ENCODE data around the gene LRRC37A3.
"Not testable (repeated sequence)": the region's sequence is repeated elsewhere in the genome, so short reads cannot be mapped to it uniquely, and the experiment has no call there.

The LRRC37A3 gene

GRCh38 chr17:64927444-64927843 lies 8.2 kb upstream of the LRRC37A3 start:
- H3K4me1 ChIP-seq; H3K27ac ChIP-seq; H3K27me3 ChIP-seq; H3K9me3 ChIP-seq; H3K36me3 ChIP-seq; DNase-seq; intact Hi-C loops (cut with DNase I; ENCODE audit: low total_unique reads); H3K4me3 ChIP-seq: not testable (repeated sequence)
- peak; percentile 61 to 82 for TF ChIP-seq CTCF (IDR thresholded peaks at IDR 0.05)

- H3K4me1 ChIP-seq; H3K36me3 ChIP-seq; DNase-seq; intact Hi-C loops (cut with DNase I; ENCODE audit: low total_unique reads); H3K9me3 ChIP-seq; H3K4me3 ChIP-seq; H3K27ac ChIP-seq; H3K27me3 ChIP-seq: not testable (repeated sequence)
These were observed 7.2 kb upstream of the LRRC37A3 start for GRCh38 chr17:64926430-64926829.

DNA sequence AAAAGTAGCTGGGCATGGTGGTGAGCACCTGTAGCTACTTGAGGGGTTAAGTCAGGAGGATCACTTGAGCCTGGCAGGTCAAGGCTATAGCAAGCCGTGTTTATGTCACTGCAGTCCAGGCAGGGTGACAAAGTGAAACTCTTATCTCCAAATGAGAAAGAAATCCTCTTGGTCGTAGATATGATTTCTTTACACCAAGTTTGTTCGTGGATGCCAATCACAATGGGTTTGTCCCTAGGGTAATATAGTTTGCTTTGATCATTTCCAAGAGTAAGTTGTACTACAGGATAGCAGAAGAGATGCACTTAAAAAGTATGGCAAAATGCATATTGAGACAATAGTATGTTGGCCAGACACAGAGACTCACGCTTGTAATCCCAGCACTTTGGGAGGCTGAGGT lies 6.0 kb upstream of the LRRC37A3 start:
- H3K36me3 ChIP-seq; intact Hi-C loops (cut with DNase I; ENCODE audit: low total_unique reads); H3K4me1 ChIP-seq; H3K27me3 ChIP-seq; H3K4me3 ChIP-seq; H3K27ac ChIP-seq; DNase-seq; H3K9me3 ChIP-seq: not testable (repeated sequence)

DNA sequence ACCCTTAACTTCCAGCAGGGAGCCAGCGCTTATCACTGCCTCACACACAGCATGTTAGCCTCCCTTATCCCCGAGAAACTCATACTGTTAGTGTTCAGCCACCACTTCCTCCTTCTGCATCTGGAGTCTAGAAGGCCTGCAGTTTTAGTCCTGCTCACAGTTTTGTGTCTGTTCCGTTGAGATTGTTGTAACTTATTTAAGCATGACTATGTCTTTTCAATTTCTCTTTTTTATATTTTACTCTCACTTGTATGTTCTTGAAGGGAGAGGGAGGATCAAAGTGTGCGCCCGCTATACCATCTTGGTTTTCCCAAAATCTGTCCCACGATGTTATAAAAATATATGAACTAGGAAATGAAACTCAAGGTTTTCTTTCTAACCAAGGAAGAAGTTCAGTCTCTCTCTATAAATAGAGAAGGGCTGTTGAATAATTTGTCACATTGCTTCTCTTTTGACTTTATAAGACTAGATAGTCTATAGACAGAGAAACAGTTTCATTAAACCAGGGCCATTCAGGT lies 3.8 kb upstream of the LRRC37A3 start:
- H3K36me3 ChIP-seq; H3K4me1 ChIP-seq; DNase-seq; H3K9me3 ChIP-seq; intact Hi-C loops (cut with DNase I; ENCODE audit: low total_unique reads); H3K27ac ChIP-seq; H3K27me3 ChIP-seq; H3K4me3 ChIP-seq: not testable (repeated sequence)

- intact Hi-C loops (cut with DNase I; ENCODE audit: low total_unique reads): no loop called here
- no peak for TF ChIP-seq CTCF (IDR thresholded peaks at IDR 0.05)
- no peak overlapping the region for H3K4me3 ChIP-seq
- peak overlapping the region in 1 of 2 donors; percentile 86 for H3K27ac ChIP-seq
- no peak for DNase-seq
- H3K36me3 ChIP-seq: no peaks in the 10 kb centered on the region
- H3K27me3 ChIP-seq: no peaks in the 10 kb centered on the region
- H3K9me3 ChIP-seq: no peaks in the 10 kb centered on the region
- peaks cover 0 to 7% (median 4%) of the 10 kb centered on the region in 4 donors for H3K4me1 ChIP-seq
These were observed 1.3 kb upstream of the LRRC37A3 start for GRCh38 chr17:64920419-64921172.

DNA sequence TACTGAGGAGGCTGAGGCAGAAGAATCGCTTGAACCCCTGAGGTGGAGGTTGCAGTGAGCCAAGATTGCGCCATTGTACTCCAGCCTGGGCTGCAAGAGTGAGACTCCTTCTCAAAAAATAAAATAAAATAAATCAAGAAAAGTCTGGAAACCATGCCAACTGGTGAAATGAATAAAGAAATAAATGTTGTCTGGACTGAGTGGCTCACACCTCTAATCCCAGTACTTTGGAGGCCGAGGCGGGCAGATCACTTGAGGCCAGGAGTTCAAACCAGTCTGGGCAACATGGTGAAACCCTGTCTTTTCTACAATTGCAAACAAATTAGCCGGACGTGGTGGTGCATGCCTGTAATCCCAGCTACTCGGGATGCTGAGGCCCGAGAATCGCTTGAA lies 744 bp upstream of the LRRC37A3 start:
- DNase-seq: no peak
- no peaks in the 10 kb centered on the region for H3K9me3 ChIP-seq
- TF ChIP-seq CTCF (IDR thresholded peaks at IDR 0.05): no peak
- H3K36me3 ChIP-seq: no peaks in the 10 kb centered on the region
- intact Hi-C loops (cut with DNase I; ENCODE audit: low total_unique reads): no loop called here
- H3K4me3 ChIP-seq: peak overlapping the region; percentile 58 to 85
- H3K4me1 ChIP-seq: peaks cover 0 to 7% (median 4%) of the 10 kb centered on the region in 4 donors
- peak overlapping the region; percentile 83 to 86 for H3K27ac ChIP-seq
- no peaks in the 10 kb centered on the region for H3K27me3 ChIP-seq

GRCh38 chr17:64918842-64919288 lies 413 bp downstream of the LRRC37A3 start:
- H3K36me3 ChIP-seq; intact Hi-C loops (cut with DNase I; ENCODE audit: low total_unique reads): not testable (repeated sequence)
- peak in 1 of 2 donors; percentile 74 for DNase-seq

GRCh38 chr17:64917540-64917939 lies 1.7 kb downstream of the LRRC37A3 start:
- H3K9me3 ChIP-seq; H3K4me3 ChIP-seq; intact Hi-C loops (cut with DNase I; ENCODE audit: low total_unique reads); H3K36me3 ChIP-seq; H3K27ac ChIP-seq; H3K27me3 ChIP-seq; DNase-seq; H3K4me1 ChIP-seq: not testable (repeated sequence)

More at GRCh38 chr17:64918842-64919288, 413 bp downstream of the LRRC37A3 start:
- not testable (repeated sequence) for H3K4me1 ChIP-seq, H3K9me3 ChIP-seq, H3K27me3 ChIP-seq
- Histone ChIP-seq H3K4me3 (peak overlapping the region; percentile 58 to 85), H3K27ac (peak overlapping the region; percentile 83 to 86)

GRCh38 chr17:64915244-64915643 lies 4.0 kb downstream of the LRRC37A3 start:
- intact Hi-C loops (cut with DNase I; ENCODE audit: low total_unique reads); H3K9me3 ChIP-seq; H3K4me1 ChIP-seq: not testable (repeated sequence)

GRCh38 chr17:64910191-64910514 lies 9.1 kb downstream of the LRRC37A3 start:
- DNase-seq; H3K27me3 ChIP-seq; H3K36me3 ChIP-seq; H3K27ac ChIP-seq; intact Hi-C loops (cut with DNase I; ENCODE audit: low total_unique reads); H3K9me3 ChIP-seq; H3K4me3 ChIP-seq; H3K4me1 ChIP-seq: not testable (repeated sequence)

More at GRCh38 chr17:64915244-64915643, 4.0 kb downstream of the LRRC37A3 start:
- not testable (repeated sequence) for H3K27me3 ChIP-seq, H3K4me3 ChIP-seq, H3K27ac ChIP-seq, H3K36me3 ChIP-seq, DNase-seq

GRCh38 chr17:64909511-64910190 lies 9.6 kb downstream of the LRRC37A3 start:
- H3K27me3 ChIP-seq; H3K4me1 ChIP-seq; H3K27ac ChIP-seq; H3K9me3 ChIP-seq; H3K4me3 ChIP-seq; intact Hi-C loops (cut with DNase I; ENCODE audit: low total_unique reads); H3K36me3 ChIP-seq; DNase-seq: not testable (repeated sequence)

Measured in tibial artery (tissue), 4 donors.